Ovary (tissue), 3 donors: ENCODE data around the gene KIF1A.
"Not testable (repeated sequence)": the region's sequence is repeated elsewhere in the genome, so short reads cannot be mapped to it uniquely, and the experiment has no call there.

Experiments used
- CTCF ChIP-seq, 3 donors: fragments of 450-650 bp in 2 of 3; fragments of 200-600 bp in 1 of 3; IDR thresholded peaks; one replicate each; pipeline versions ENCODE4 v1.5.1 to v1.8.0; 2016 to 2022; ENCODE audit warnings: antibody characterized with exemption in 3 of 3, mild to moderate bottlenecking in 1 of 3
- EP300 ChIP-seq: sonication (generic); formaldehyde crosslinking; IDR thresholded peaks from one replicate; pipeline ENCODE4 v1.6.1; 2017; ENCODE audit warnings: antibody characterized with exemption
- POLR2A ChIP-seq: fragments of 450-650 bp; IDR thresholded peaks from one replicate; pipeline ENCODE4 v1.6.1; 2017; ENCODE audit warnings: antibody characterized with exemption, mild to moderate bottlenecking, moderate library complexity
- donor health status: DM: no; HTN: no; CAD: no.

- not testable (repeated sequence) for TF ChIP-seq CTCF (IDR thresholded peaks at IDR 0.05); POLR2A; EP300
These were observed 137.4 kb downstream of the KIF1A start, which contains the start of gene AQP12B for GRCh38 chr2:240682431-240683224.
